Activated CD4-positive, alpha-beta memory T cell treated with anti-CD3 and anti-CD28 coated beads, Interleukin-2, amount 10 ng/mL, durations not matched to agents 7 days and 5 days (primary cell): ENCODE measurements around the gene BBX. TPM values are rescaled to one million over a fixed set of nuclear protein-coding genes. Genes with fewer than 3 reads are reported as not detected.
"Not testable (repeated sequence)": the region's sequence is repeated elsewhere in the genome, so short reads cannot be mapped to it uniquely, and the experiment has no call there.

Experiments used
- CTCF ChIA-PET: fragments of 350-600 bp; sonication (Branson Sonifier 250); formaldehyde crosslinking; loops from one replicate; lab custom pipeline; 2021; ENCODE audit warnings: antibody characterized with exemption, inconsistent platforms; lab: Charles Lee
- POLR2A ChIA-PET: fragments of 350-600 bp; sonication (Branson Sonifier 250); formaldehyde crosslinking; loops from one replicate; lab custom pipeline; 2021; ENCODE audit warnings: antibody characterized with exemption; lab: Charles Lee
- DNase-seq: peaks from one replicate; pipeline ENCODE4 v3.0.0-alpha.2; 2020
- H3K27ac Mint-ChIP-seq: one replicate; pipeline ENCODE4 v1.8.0; 2021; ENCODE audit warnings: mild to moderate bottlenecking, mixed read lengths
- H3K27me3 Mint-ChIP-seq: one replicate; pipeline ENCODE4 v1.8.0; 2021; ENCODE audit warnings: mixed read lengths
- H3K36me3 Mint-ChIP-seq: one replicate; pipeline ENCODE4 v1.8.0; 2021; ENCODE audit warnings: low read depth, mixed read lengths
- H3K4me1 Mint-ChIP-seq: one replicate; pipeline ENCODE4 v1.8.0; 2021; ENCODE audit warnings: mixed read lengths
- H3K4me3 Mint-ChIP-seq: one replicate; pipeline ENCODE4 v1.8.0; 2021; ENCODE audit warnings: mild to moderate bottlenecking, mixed read lengths
- H3K9me3 Mint-ChIP-seq: one replicate; pipeline ENCODE4 v1.8.0; 2021; ENCODE audit warnings: mixed read lengths
- total RNA-seq, 2 experiments: library from RNA; stranded (reverse); gene quantifications; one replicate each; pipeline ENCODE4 v1.2.3, GENCODE V29; 2021

Gene BBX
- total RNA-seq, 2 experiments from 2014 or later, result 38.9 to 42.4 TPM

DNA sequence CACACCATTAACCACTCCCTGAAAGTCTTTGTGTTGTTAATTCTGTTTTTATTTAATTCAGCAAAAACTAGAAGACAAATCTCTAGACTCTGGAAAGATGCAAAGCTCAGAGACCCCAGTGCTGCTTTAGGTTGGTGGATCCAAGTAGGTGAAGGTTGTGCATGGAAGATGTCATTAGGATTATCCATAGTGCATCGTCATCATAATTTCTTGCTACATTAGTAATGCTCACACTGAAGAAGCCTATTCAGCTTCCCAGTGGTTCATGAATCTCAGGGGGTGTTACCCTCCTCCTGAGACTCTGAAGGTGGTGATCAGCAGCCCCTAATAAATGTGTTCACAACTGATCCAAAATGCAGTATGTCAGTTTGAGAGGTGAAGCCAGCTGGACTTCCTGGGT, 295.3 kb downstream of the BBX start:
- no peaks in the 10 kb centered on the region for H3K36me3 Mint-ChIP-seq
- H3K27ac Mint-ChIP-seq, result no peak overlapping the region
- no peak for DNase-seq
- CTCF ChIA-PET, result no interaction called here
- no peak overlapping the region for H3K4me3 Mint-ChIP-seq
- no peaks in the 10 kb centered on the region for H3K4me1 Mint-ChIP-seq
- H3K27me3 Mint-ChIP-seq, result peaks cover 17% of the 10 kb centered on the region
- no peaks in the 10 kb centered on the region for H3K9me3 Mint-ChIP-seq
- POLR2A ChIA-PET, result interaction anchor here (0.6 kb wide), 1 partner anchor 35 kb away, joined by 3 read pairs; no protein-coding TSS in a partner anchor

DNA sequence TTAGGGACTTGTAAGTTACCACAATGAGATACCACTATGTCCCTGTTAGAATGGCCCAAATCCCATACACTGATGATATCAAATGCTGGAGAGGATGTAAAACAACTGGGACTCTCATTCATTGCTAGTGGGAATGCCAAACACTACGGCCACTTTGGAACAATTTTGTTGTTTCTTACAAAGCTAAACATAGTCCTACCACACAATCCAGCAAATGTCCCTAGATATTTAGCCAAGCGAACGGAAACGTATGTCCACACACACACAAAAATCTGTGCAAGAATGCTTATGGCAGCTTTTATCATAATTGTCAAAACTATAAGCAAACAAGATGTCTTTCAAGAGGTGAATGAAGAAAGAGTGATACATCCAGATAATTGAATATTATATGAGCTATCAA, 296.9 kb downstream of the BBX start:
- Mint-ChIP-seq H3K9me3 (no peaks in the 10 kb centered on the region), H3K4me1 (no peaks in the 10 kb centered on the region), H3K27ac (no peak overlapping the region), H3K27me3 (peaks cover 18% of the 10 kb centered on the region), H3K36me3 (no peaks in the 10 kb centered on the region), H3K4me3 (no peak overlapping the region)
- ChIA-PET CTCF (interaction anchor here (0.8 kb wide), 1 partner anchor 10 kb away, joined by 3 read pairs; no protein-coding TSS in a partner anchor), POLR2A (no interaction called here)
- no peak for DNase-seq

DNA sequence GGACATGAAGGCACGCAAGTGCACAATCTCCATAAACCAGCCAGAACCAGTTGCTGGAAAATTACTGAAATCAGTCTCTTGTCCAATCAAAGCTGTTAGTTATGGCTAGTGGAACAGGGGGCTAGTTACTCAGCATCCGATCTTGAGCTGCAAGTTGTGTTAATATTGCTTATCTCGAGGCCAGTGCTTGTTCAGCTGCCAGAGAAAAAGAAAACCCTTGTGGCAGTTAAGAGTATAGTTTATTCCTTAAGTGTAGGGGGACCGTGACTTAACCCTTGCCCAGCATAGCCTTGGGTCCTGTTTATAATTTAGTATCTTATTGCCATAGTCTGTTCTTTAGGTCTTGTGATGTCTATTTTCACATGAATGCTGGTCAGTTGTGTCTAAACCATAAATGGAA, 299.5 kb downstream of the BBX start:
- POLR2A ChIA-PET, result no interaction called here
- peaks cover 18% of the 10 kb centered on the region for H3K27me3 Mint-ChIP-seq
- CTCF ChIA-PET, result no interaction called here
- H3K9me3 Mint-ChIP-seq, result no peaks in the 10 kb centered on the region
- H3K27ac Mint-ChIP-seq, result no peak overlapping the region
- no peak overlapping the region for H3K4me3 Mint-ChIP-seq
- no peaks in the 10 kb centered on the region for H3K36me3 Mint-ChIP-seq
- H3K4me1 Mint-ChIP-seq, result no peaks in the 10 kb centered on the region
- no peak for DNase-seq

DNA sequence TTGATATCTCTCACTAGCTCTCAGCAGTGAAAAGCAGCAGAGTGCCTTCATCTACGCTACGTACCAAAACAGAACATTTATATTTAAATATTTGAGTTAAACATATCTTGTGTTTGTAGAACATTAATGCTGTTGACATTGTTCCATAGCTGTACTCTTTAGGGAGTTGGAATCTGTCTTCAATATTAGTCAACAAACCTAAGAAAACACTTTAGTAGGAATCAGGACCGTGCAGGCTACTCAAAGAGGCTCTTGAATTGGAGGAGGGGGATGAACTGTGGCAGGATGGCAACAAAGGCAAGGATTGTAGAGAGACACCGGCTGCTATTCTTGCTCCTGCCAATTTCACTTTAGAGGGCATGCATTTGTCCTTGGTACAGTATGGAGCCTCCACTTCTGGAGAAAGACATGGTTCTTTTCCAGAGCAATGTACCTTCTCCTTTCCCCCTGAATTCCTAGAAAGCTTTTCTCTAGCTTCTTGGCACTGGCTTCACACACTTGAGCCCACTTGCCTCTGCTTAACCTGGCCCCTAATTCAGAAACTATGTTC, 302.1 kb downstream of the BBX start:
- Mint-ChIP-seq H3K4me1 (no peaks in the 10 kb centered on the region), H3K27me3 (peaks cover 12% of the 10 kb centered on the region), H3K4me3 (no peak overlapping the region), H3K36me3 (no peaks in the 10 kb centered on the region), H3K27ac (no peak overlapping the region), H3K9me3 (no peaks in the 10 kb centered on the region)
- no peak for DNase-seq
- ChIA-PET POLR2A (no interaction called here), CTCF (no interaction called here)

DNA sequence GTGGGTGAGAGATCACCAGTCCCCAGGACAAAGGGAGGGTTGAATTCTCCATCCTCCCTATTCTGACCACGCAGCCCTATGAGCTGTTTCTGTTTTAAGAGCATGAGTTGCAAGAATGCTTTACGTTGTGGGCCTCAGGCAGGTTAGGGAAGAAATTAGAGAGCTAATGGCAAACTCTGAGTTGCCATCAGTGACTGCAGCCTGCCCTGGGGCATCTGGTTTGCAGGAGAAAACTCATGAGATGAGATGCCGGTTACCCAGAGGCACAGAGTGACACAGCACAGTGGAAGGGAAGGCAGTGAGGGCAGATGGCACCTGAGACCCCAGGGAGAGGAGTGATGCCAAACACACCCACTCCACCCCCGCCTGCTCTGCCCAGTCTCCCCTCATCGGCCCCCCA, 302.8 kb downstream of the BBX start:
- no peak overlapping the region for H3K27ac Mint-ChIP-seq
- no peaks in the 10 kb centered on the region for H3K4me1 Mint-ChIP-seq
- no peak for DNase-seq
- no peaks in the 10 kb centered on the region for H3K9me3 Mint-ChIP-seq
- peaks cover 11% of the 10 kb centered on the region for H3K27me3 Mint-ChIP-seq
- ChIA-PET POLR2A (no interaction called here), CTCF (no interaction called here)
- no peaks in the 10 kb centered on the region for H3K36me3 Mint-ChIP-seq
- H3K4me3 Mint-ChIP-seq, result no peak overlapping the region

DNA sequence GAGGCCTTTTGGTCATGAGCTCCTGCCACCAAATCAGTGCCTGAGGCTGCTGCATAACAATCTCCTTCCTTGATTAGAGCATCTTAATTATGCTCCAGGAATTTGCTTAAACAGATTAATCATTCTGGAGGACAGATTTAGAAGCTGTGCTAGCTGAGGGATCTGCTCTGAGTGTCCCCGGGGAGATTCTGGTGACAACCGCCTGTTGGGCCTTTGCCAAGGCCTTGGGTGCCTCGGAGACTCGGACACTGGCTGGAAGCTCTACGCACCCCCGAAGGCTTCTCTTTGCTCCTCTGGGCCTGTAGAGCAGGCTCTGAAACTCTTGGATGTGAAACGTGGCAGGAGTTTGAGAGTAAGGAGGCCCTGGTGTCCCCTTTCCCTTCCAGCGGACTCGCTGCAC, 304.0 kb downstream of the BBX start:
- no peaks in the 10 kb centered on the region for H3K36me3 Mint-ChIP-seq
- DNase-seq, result no peak
- no peak overlapping the region for H3K27ac Mint-ChIP-seq
- H3K4me3 Mint-ChIP-seq, result no peak overlapping the region
- H3K27me3 Mint-ChIP-seq, result peaks cover 7% of the 10 kb centered on the region
- H3K4me1 Mint-ChIP-seq, result no peaks in the 10 kb centered on the region
- POLR2A ChIA-PET, result no interaction called here
- no peaks in the 10 kb centered on the region for H3K9me3 Mint-ChIP-seq
- CTCF ChIA-PET, result no interaction called here

DNA sequence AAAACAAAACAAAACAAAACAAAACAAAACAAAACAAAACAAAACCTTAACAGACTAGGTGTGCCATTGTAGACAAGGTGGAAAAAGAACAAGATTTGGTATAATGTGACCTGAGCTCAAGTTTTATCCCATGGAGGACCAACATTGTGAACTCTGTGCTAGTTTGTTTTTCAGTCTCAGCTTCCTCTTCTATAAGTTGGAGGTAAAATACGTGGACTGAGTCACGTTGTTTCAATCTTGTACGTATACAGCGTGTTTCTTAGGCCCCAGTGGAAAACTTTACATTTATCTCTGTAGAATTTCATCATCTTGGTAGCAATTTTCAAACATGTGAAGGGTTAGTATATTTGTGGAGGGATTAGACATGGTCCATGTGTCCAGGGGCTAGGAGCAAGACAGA, 306.4 kb downstream of the BBX start:
- Mint-ChIP-seq H3K4me1 (no peaks in the 10 kb centered on the region), H3K27ac (no peak overlapping the region), H3K9me3 (no peaks in the 10 kb centered on the region), H3K4me3 (no peak overlapping the region), H3K36me3 (no peaks in the 10 kb centered on the region), H3K27me3 (no peaks in the 10 kb centered on the region)
- CTCF ChIA-PET, result no interaction called here
- POLR2A ChIA-PET, result no interaction called here
- DNase-seq, result no peak

DNA sequence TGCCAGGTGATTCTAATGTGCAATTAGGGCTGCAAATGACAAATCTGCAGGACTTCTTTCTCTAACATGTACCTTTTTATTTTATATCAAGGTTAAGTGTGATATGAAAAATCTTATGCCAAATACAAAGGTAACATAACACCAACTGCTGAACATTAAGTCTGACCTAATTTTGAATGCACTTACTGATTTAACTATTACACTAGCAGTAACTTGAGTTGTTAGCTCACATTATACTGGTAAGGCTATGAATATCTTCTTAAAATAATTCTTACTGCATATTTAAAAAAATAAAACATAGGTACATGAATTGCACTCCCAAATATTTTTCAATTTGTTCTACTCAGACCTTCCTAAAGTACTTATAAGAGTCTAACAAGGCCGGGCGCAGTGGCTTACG, 308.8 kb downstream of the BBX start:
- Mint-ChIP-seq H3K27ac (no peak overlapping the region), H3K9me3 (no peaks in the 10 kb centered on the region), H3K4me3 (no peak overlapping the region), H3K27me3 (no peaks in the 10 kb centered on the region), H3K4me1 (no peaks in the 10 kb centered on the region), H3K36me3 (no peaks in the 10 kb centered on the region)
- CTCF ChIA-PET, result no interaction called here
- POLR2A ChIA-PET, result no interaction called here
- no peak for DNase-seq

DNA sequence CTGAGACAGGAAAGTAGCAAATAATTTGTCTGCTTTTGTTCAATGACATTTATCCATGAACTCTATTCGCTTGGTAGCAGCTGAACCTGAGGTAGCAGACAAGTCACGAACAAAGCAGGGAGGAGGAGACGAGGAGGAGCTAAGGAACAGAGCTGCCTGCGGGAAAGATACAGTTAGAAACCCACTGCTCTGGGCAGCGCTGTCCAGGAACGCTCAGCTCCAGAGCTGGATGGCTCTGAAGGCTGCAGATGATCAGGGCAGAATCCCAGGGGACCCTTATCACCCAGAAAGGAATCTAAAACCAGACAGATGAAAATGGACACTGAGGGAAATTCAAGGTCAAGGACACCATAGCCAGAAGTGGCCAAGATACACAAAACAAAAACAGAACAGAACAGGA, 310.3 kb downstream of the BBX start:
- no peaks in the 10 kb centered on the region for H3K27me3 Mint-ChIP-seq
- no peak overlapping the region for H3K4me3 Mint-ChIP-seq
- no peak for DNase-seq
- no peak overlapping the region for H3K27ac Mint-ChIP-seq
- CTCF ChIA-PET, result no interaction called here
- H3K9me3 Mint-ChIP-seq, result no peaks in the 10 kb centered on the region
- no peaks in the 10 kb centered on the region for H3K36me3 Mint-ChIP-seq
- POLR2A ChIA-PET, result no interaction called here
- no peaks in the 10 kb centered on the region for H3K4me1 Mint-ChIP-seq

DNA sequence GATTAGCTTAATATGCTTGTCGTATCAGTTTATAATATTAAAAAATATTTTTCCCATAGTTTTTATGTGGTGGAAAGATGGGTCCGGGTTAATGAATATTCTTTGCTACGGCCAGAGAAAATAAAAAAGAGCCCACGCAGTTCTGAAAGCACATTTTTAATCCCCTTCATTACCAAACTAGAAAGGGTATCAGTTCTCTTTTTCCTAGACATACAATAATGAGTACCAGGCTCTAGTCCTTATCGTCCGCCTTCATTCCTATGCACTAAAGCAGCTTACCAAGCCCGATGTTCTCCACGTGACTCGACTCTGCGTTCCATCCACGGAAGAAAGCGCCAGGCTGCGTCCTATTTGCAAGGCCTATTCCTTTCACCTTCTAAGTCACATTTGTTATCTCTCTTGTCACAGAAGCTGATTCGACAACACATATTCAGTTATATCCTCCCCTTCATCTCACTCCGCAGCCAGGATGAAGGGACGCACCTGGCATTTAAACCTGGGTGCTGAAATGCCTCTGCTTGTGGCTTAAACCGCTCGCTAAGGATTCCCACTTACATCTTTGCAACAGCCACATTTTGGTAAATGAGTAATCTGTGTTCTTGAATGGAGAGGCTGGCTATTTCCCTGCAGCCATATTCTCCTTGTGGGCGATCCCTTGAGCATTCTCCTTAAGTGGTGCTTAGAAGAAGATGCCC, 311.1 kb downstream of the BBX start:
- POLR2A ChIA-PET, result no interaction called here
- H3K4me3 Mint-ChIP-seq, result no peak overlapping the region
- CTCF ChIA-PET, result no interaction called here
- H3K4me1 Mint-ChIP-seq, result no peaks in the 10 kb centered on the region
- no peaks in the 10 kb centered on the region for H3K27me3 Mint-ChIP-seq
- H3K27ac Mint-ChIP-seq, result no peak overlapping the region
- no peaks in the 10 kb centered on the region for H3K9me3 Mint-ChIP-seq
- DNase-seq, result no peak
- no peaks in the 10 kb centered on the region for H3K36me3 Mint-ChIP-seq

DNA sequence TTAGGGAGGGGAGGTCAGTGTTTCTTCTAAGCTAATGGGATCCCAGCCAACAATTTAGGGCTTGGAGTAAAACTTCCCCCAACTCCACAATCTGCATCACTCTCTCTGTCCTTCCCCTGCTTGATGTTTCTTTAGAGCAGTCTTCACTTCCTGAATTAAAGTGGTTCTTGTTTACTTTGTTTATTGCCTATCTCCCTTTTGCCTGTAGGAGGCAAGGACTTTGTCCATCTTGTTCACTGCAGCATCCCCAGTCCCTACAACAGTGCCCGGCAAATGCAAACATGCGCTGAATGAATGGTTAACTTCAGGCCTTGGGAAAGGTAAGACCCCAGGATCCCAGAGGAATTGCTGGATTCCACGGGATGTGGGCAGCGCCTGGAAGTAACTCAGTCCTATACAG, 312.2 kb downstream of the BBX start:
- H3K9me3 Mint-ChIP-seq, H3K36me3 Mint-ChIP-seq, H3K4me3 Mint-ChIP-seq, CTCF ChIA-PET, H3K27ac Mint-ChIP-seq, H3K4me1 Mint-ChIP-seq, DNase-seq, H3K27me3 Mint-ChIP-seq, POLR2A ChIA-PET: not testable (repeated sequence)

DNA sequence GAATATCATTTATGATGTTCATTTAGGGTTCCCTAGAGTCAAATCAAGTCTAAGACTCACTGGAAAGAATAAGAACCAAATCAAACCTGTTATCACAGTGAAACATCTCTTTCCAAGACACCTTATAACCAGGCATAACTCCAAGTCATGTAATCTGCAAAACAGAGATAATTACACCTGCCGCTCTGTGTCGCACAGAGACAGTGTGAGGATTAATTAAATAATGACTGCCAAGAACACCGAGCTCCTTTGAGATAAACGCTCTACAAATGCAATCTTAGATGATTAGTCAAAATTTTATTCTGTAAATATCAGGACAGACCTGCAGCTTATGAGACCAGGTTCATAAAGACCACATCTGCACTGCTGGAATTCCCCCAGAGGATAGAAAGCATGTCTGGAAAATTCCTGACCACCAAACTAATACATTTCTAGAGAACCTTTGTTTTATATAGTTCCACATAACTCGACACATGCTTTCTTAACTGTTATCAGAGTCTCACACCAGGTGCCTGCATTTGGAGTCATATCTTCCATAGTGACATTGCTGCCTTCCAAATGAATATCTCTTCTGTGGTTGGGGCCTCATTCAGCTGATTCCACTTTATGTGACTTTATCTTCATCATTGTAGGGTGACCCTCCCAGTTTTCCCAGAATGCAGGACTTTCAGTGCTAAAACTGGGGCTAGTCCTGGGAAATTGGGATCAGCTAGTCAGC, 315.3 kb downstream of the BBX start:
- Mint-ChIP-seq H3K4me3 (no peak overlapping the region), H3K27ac (no peak overlapping the region), H3K9me3 (no peaks in the 10 kb centered on the region), H3K4me1 (no peaks in the 10 kb centered on the region), H3K27me3 (no peaks in the 10 kb centered on the region), H3K36me3 (no peaks in the 10 kb centered on the region)
- CTCF ChIA-PET, result no interaction called here
- DNase-seq, result no peak
- POLR2A ChIA-PET, result no interaction called here

DNA sequence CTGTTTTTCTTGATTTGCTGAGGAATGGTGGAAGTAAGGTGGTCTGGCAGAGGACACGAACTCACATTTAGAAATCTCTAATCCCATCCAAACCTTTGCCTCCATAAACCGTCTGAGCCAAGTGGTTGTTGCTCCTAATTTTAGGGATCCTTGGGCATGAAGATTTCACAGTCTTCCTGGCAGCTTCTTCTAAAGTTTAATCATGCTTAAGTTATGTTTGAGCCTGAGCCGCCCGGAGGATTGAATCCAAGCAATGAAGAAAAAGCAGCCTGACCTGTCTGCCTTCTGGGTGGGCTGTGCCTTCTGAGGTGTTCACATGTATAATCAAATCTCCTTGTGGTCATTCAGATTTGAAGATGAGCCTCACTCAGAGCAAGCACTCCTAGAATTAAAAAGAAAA, 319.1 kb downstream of the BBX start:
- Mint-ChIP-seq H3K4me3 (no peak overlapping the region), H3K27ac (no peak overlapping the region), H3K9me3 (no peaks in the 10 kb centered on the region), H3K4me1 (no peaks in the 10 kb centered on the region), H3K36me3 (no peaks in the 10 kb centered on the region), H3K27me3 (peaks cover 3% of the 10 kb centered on the region)
- POLR2A ChIA-PET, result no interaction called here
- no peak for DNase-seq
- CTCF ChIA-PET, result no interaction called here

DNA sequence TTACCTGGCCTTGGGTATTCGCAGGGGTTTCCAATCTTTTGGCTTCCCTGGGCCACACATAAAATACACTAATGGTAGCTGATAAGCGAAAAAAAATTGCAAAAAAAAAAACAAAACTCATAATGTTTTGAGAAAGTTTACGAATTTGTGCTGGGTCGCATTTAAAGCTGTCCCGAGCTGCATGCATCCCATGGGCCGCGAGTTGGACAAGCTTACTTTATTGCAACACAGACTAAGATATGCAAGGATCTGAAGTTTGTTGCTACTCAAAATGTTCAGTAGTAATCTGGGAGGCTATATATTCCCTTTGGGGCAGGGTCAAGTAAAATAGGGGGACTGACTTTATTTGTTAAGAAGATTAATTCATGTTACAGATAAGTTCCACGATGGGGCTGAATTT, 320.2 kb downstream of the BBX start:
- H3K4me1 Mint-ChIP-seq, result no peaks in the 10 kb centered on the region
- no peak overlapping the region for H3K4me3 Mint-ChIP-seq
- H3K9me3 Mint-ChIP-seq, result no peaks in the 10 kb centered on the region
- H3K36me3 Mint-ChIP-seq, result no peaks in the 10 kb centered on the region
- DNase-seq, result no peak
- ChIA-PET CTCF (no interaction called here), POLR2A (no interaction called here)
- no peak overlapping the region for H3K27ac Mint-ChIP-seq
- H3K27me3 Mint-ChIP-seq, result peaks cover 3% of the 10 kb centered on the region
